Erythroblast (primary cell): ENCODE measurements around the gene EXOSC1.
"Not testable (repeated sequence)": the region's sequence is repeated elsewhere in the genome, so short reads cannot be mapped to it uniquely, and the experiment has no call there.

ENCODE experiments used
- DNase-seq, 2 experiments: peaks; one replicate each; lab custom pipeline; 2025; lab: John Stamatoyannopoulos, UW
- GATA1 ChIP-seq: IDR thresholded peaks from 2 replicates; pipeline ENCODE4 v1.6.1; 2011; ENCODE audit warnings: low read depth, mild to moderate bottlenecking, control low read depth, low read length, moderate library complexity
- POLR2A ChIP-seq: IDR thresholded peaks from 2 replicates; pipeline ENCODE4 v1.6.1; 2011; ENCODE audit warnings: mild to moderate bottlenecking, low read length

Gene EXOSC1, protein sequence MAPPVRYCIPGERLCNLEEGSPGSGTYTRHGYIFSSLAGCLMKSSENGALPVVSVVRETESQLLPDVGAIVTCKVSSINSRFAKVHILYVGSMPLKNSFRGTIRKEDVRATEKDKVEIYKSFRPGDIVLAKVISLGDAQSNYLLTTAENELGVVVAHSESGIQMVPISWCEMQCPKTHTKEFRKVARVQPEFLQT

GRCh38 chr10:97445722-97446639, at the start of gene EXOSC1, which contains the start of gene ZDHHC16:
Gene EXOSC1, minus strand, starts transcription at chr10:97446006. Its CDS starts 21 bp downstream, at chr10:97445985.
Gene ZDHHC16, plus strand, starts transcription at chr10:97446175. Its CDS starts 5,501 bp downstream, at chr10:97451676.
- no peak for TF ChIP-seq GATA1
- TF ChIP-seq POLR2A = peak; percentile 82
- DNase-seq = peak; percentile 93 to 94

DNA sequence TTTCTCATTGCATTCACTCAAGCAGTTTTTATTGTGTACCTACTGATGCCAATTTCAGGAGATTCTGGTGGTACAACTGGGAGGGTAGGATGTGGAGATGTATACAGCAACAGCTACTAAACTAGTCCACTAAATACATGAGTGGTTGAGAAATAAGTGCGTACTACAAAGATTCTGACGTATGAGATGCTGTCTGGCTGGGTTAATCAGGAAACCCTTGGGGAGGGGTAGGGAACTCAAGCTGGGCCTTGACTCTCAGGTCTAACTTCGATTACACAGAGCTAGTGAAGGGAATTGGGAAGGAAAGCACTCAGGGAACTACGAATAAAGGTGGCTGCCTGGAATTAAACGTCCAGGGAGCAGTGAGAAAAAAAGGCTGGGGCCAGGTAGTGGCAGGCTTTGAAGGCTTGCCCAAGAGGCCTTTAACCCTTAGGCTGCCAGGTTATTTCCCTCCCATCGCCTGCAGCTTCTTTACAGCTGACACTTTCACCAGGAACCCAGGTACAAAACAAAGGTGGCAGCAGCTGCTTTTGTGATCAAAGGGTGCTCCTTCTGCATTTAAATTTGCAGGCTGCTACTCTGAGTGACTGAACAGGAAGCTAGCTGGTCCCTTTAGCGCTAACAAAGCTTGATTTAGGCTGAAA, 49.2 kb upstream of the EXOSC1 start:
- DNase-seq = no peak
- TF ChIP-seq POLR2A = no peak
- TF ChIP-seq GATA1 = no peak

- no peak for TF ChIP-seq GATA1
- TF ChIP-seq POLR2A = no peak
- DNase-seq = no peak
These were observed 48.3 kb upstream of the EXOSC1 start for GRCh38 chr10:97494151-97494550.

DNA sequence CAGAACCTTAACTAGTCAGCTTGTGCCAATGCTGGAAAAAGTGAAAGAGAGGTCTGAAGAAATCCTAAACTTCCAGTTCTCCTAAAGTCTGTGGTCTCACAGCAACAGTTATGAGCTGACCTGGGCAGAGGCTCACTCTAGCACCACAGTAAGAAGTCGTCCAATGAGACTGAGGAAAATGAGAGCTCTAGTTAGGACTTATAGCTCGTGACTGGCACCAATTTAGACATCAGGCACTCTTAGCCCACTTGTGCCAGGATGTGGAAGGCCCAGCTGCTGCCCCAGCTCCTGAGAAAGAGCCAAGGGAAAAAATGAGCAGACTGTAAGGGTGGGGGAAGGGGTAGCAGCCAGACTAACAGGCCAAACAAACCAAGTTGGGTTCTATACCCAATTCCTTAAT, 44.8 kb upstream of the EXOSC1 start:
- DNase-seq = no peak
- TF ChIP-seq POLR2A = no peak
- TF ChIP-seq GATA1 = no peak

DNA sequence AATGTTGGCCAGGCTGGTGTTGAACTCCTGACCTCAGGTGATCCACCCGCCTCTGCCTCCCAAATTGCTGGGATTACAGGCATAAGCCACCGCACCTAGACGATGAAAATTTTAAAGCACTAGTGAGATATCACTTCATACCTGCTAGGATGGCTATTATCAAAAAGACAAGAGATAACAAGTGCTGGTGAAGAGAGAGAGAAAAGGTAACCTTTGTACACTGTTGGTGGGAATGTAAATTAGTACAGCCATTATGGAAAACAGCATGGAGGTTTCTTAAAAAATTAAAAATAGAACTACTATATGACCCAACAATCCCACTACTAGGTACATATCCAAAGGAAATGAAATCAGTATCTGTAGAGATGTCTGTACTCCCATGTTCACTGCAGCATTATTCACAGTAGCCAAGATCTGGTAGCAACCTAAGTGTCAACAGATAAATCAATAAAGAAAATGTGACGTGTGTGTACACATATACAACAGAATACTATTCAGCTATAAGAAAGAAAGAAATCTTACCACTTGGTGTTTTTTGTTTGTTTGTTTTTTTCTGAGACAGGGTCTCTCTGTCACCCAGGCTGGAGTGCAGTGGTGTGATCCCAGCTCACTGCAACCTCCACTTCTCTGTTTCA, 40.0 kb upstream of the EXOSC1 start:
- no peak for DNase-seq

DNA sequence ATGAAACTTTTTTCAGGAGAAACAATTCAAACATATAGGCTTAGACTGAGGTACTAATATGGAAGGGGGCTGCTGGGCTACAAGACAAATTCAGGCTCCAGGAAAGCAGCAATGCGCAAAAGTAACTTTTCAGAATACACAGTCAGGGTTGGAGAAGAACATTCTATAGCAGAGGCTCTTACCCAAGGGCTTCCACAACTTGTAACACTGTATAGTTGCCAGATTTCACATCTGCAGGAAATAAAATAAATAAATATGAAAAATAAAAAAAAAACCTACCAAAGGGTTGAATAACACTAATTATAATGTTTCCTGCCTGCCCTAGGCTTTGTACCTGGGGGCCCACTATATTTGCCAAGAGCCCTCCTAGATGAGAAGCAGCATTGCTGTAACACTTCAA, 38.1 kb upstream of the EXOSC1 start:
- no peak for TF ChIP-seq POLR2A
- TF ChIP-seq GATA1 = no peak

More for the DNA sequence above, 40.0 kb upstream of the EXOSC1 start:
- TF ChIP-seq POLR2A (no peak), GATA1 (no peak)

DNA sequence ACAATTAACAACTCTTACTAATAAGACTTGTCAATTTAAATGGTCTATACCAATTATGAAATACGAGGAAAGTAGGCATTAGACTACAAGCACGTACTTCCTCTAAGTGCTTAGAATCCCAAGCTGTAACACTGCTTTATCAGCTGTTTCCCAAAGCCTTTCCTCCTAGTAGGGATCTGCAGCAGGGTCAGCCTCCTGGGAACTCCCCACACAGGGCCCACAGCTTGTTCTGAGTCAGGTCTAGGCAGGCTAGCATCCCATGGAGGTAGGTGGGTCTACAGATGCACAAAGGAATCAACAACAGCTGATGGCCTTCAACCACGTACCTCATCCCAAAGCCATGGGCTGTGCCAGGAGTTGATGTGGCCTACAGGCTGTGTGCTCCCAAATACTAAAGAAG, 37.7 kb upstream of the EXOSC1 start:
- DNase-seq = no peak

More for the DNA sequence above, 38.1 kb upstream of the EXOSC1 start:
- no peak for DNase-seq

GRCh38 chr10:97482381-97482780, 36.6 kb upstream of the EXOSC1 start:
- DNase-seq = no peak
- TF ChIP-seq POLR2A = no peak
- no peak for TF ChIP-seq GATA1

More for the DNA sequence above, 37.7 kb upstream of the EXOSC1 start:
- TF ChIP-seq POLR2A = no peak
- TF ChIP-seq GATA1 = no peak

DNA sequence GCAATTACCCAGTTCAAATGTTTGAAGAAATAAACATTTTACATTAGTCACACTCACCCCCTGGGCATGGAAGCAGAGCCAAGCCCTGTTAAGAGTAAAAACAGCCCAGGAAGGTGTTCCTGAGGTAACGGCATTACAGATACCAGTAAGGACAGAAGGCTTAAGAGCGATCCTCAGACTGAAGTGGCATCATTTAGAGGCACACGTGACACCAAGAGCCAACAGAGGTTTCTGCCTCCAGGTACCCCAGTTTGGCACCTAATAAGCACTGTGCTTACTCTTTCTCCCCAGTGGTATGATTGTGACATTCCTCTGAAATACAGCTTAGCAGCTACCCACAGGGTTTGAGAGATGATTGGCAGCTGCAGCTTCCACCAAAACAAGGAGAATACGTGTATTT, 35.3 kb upstream of the EXOSC1 start:
- DNase-seq = no peak
- no peak for TF ChIP-seq GATA1
- TF ChIP-seq POLR2A = no peak

DNA sequence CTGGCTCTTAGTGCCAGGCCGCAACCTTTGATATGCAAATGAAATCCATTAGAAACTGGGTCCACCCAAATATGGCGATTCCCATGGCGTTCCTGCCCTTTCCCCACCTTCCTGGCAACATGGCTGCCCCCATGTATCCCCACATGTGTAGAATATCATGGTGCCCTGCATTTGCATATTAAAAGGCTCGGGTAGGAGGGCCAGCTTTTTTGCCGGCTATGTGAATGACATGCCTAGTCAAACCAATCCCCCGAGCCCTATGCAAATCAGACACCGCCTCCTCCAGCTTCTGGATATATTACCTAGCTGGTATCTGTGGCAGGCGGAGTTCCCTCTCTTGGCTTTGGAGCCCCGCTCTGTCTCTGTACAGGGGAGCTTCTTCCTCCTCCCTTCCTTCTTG, 34.1 kb upstream of the EXOSC1 start:
- no peak for DNase-seq

GRCh38 chr10:97479410-97479809, 33.6 kb upstream of the EXOSC1 start:
- not testable (repeated sequence) for DNase-seq

More for the DNA sequence above, 34.1 kb upstream of the EXOSC1 start:
- no peak for TF ChIP-seq GATA1
- no peak for TF ChIP-seq POLR2A

DNA sequence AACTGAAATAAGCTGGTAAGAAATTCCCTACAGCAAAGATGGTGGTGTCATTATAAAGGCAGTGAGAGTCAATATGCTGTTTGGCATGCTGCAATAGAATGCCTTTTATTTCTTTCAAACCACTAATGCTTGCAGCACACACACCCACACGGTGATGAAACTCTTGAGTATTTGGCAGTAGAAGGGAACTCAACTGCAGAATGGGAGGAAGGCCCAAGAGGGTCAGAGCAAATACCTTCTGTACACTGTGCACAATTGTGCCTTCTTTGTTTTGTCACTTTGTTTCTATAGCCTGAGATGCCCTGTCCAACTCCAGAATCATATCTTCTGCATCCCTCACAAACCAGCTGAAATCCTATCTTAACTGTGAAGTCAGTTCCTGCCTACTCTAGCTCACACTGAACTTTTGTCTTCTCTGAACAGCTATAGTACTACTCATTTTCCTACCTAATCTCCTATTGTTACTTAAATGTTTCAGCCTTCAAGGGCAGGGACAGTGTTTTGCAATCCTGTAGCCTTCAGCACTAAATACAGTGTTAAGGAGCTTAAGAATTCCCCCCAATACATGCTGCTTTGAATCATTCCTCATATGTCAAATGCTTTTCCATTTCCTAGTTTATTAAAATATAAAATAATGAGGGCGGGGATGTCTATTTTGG, 30.3 kb upstream of the EXOSC1 start:
- TF ChIP-seq POLR2A = no peak
- no peak for TF ChIP-seq GATA1

DNA sequence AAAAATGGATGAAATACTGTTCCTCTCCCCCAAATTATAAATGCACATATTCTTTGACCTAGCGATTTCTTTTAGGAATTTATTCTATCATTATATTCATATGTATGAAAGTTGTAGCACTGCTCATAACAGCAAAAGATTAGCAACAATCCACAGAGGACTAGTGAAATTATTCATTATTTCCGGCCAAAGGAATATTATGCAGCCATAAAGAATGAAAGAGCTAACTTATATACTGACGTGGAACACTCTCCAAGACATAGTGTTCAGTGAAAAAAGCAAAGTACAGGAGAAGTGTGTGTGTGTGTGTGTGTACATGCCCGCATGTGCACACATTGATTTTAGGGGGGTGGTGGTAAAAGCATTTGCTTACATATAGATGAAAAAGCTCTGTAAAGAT, 29.1 kb upstream of the EXOSC1 start:
- DNase-seq = no peak
- TF ChIP-seq POLR2A (no peak), GATA1 (no peak)

More for the DNA sequence above, 30.3 kb upstream of the EXOSC1 start:
- DNase-seq = no peak

DNA sequence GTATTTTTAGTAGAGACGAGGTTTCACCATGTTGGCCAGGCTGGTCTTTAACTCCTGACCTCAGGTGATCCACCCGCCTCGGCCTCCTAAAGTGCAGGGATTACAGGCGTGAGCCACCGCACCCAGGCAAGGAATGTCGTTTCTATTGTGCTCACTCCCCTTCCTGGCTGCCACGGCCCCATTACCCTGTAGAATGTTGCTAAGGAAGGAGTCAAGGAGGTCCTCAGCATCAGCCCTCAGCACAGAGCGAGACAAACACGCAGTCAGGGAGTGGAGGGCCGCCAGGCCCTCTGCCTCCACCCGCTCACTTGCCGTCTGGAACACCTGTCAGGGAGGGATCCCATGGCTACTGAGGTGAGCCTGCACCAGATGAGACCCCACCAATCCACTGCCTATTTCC, 23.0 kb upstream of the EXOSC1 start:
- DNase-seq = not testable (repeated sequence)
